Breast epithelium (tissue), 4 donors: ENCODE measurements around the gene MPPED1. TPM values are rescaled to one million over a fixed set of nuclear protein-coding genes. Genes with fewer than 3 reads are reported as not detected.

Experiments used
- DNase-seq, 2 donors: peaks; one replicate each; pipeline ENCODE4 v3.0.0-alpha.2; 2019; ENCODE audit warnings: low spot score in 2 of 2
- H3K27ac ChIP-seq, 2 donors: fragments of 200-600 bp; sonication (generic) in 1 of 2; one replicate each; pipeline ENCODE4 v1.5.1; 2016 to 2019; ENCODE audit warnings: mild to moderate bottlenecking in 1 of 2
- H3K27me3 ChIP-seq, 2 donors: fragments of 200-600 bp; sonication (generic) in 1 of 2; one replicate each; pipeline versions ENCODE4 v1.5.1 to v1.6.0; 2017 to 2019; ENCODE audit warnings: control low read depth in 1 of 2, mild to moderate bottlenecking in 1 of 2
- H3K36me3 ChIP-seq: fragments of 200-600 bp; one replicate; pipeline ENCODE4 v1.5.1; 2019
- H3K4me1 ChIP-seq, 2 donors: fragments of 200-600 bp; sonication (generic); one replicate each; pipeline ENCODE4 v1.5.1; 2016 to 2019; ENCODE audit warnings: control low read depth in 1 of 2
- H3K4me3 ChIP-seq, 3 donors: fragments of 200-600 bp; sonication (generic); 1 replicate in 2 of 3; 2 replicates in 1 of 3; pipeline ENCODE4 v1.5.1; 2016 to 2019; ENCODE audit warnings: mild to moderate bottlenecking in 3 of 3, moderate library complexity in 2 of 3
- H3K9me3 ChIP-seq, 2 donors: fragments of 200-600 bp; sonication (generic) in 1 of 2; one replicate each; pipeline ENCODE4 v1.5.1; 2016 to 2019; ENCODE audit warnings: control low read depth in 1 of 2
- CTCF ChIP-seq, 3 donors: fragments of 450-650 bp; IDR thresholded peaks; one replicate each; pipeline ENCODE4 v1.5.1; 2016 to 2017; ENCODE audit warnings: antibody characterized with exemption in 3 of 3, mild to moderate bottlenecking in 3 of 3, moderate library complexity in 3 of 3
- POLR2A ChIP-seq: fragments of 450-650 bp; IDR thresholded peaks from one replicate; pipeline ENCODE4 v1.6.1; 2016; ENCODE audit warnings: antibody characterized with exemption, mild to moderate bottlenecking, moderate library complexity
- POLR2AphosphoS5 ChIP-seq, 3 donors: sonication (generic); formaldehyde crosslinking; IDR thresholded peaks; one replicate each; pipeline ENCODE4 v1.6.1; 2017; ENCODE audit warnings: antibody characterized with exemption in 3 of 3
- intact Hi-C: fragments of 100-400 bp; cut with DNase I; formaldehyde crosslinking; loops from one replicate; pipeline ENCODE4 v1.15.1; 2023; ENCODE audit warnings: low total_unique reads
- total RNA-seq, 3 donors: library from RNA; depleted of rRNA; stranded (reverse); fragments of >200 nt; gene quantifications; one replicate each; pipeline ENCODE4 v1.1.0, GENCODE V29; 2016

MPPED1 gene
- total RNA-seq, 3 donors from 2014 or later: 0.29 TPM; not detected in 2

- Histone ChIP-seq H3K27ac (no peak overlapping the region), H3K27me3 (no peaks in the 10 kb centered on the region), H3K4me1 (no peaks in the 10 kb centered on the region), H3K4me3 (no peak overlapping the region), H3K36me3 (no peaks in the 10 kb centered on the region), H3K9me3 (no peaks in the 10 kb centered on the region)
- intact Hi-C loops: no loop called here
- TF ChIP-seq POLR2A: no peak
- TF ChIP-seq CTCF (IDR thresholded peaks at IDR 0.05): no peak
- no peak for TF ChIP-seq POLR2AphosphoS5 (IDR thresholded peaks at IDR 0.05)
- DNase-seq: no peak
Observed at GRCh38 chr22:43542681-43543521, 131.1 kb downstream of the MPPED1 start.

GRCh38 chr22:43543522-43544288, 131.9 kb downstream of the MPPED1 start:
- no peaks in the 10 kb centered on the region for H3K27me3 ChIP-seq
- no peaks in the 10 kb centered on the region for H3K4me1 ChIP-seq
- no peaks in the 10 kb centered on the region for H3K36me3 ChIP-seq
- H3K27ac ChIP-seq: no peak overlapping the region
- no peak overlapping the region for H3K4me3 ChIP-seq
- TF ChIP-seq POLR2A (no peak), CTCF (IDR thresholded peaks at IDR 0.05) (no peak), POLR2AphosphoS5 (IDR thresholded peaks at IDR 0.05) (no peak)
- H3K9me3 ChIP-seq: no peaks in the 10 kb centered on the region
- DNase-seq: no peak
- intact Hi-C loops: no loop called here

- intact Hi-C loops: no loop called here
- H3K27ac ChIP-seq: no peak overlapping the region
- H3K4me3 ChIP-seq: no peak overlapping the region
- no peaks in the 10 kb centered on the region for H3K27me3 ChIP-seq
- no peaks in the 10 kb centered on the region for H3K4me1 ChIP-seq
- H3K36me3 ChIP-seq: no peaks in the 10 kb centered on the region
- TF ChIP-seq POLR2A (no peak), CTCF (IDR thresholded peaks at IDR 0.05) (no peak), POLR2AphosphoS5 (IDR thresholded peaks at IDR 0.05) (no peak)
- DNase-seq: no peak
- no peaks in the 10 kb centered on the region for H3K9me3 ChIP-seq
Observed at GRCh38 chr22:43544289-43544673, 132.5 kb downstream of the MPPED1 start.

GRCh38 chr22:43546186-43546585, 134.4 kb downstream of the MPPED1 start:
- no peak for DNase-seq
- intact Hi-C loops: no loop called here

More at GRCh38 chr22:43546186-43546585, 134.4 kb downstream of the MPPED1 start:
- no peak overlapping the region for H3K4me3 ChIP-seq
- H3K27me3 ChIP-seq: no peaks in the 10 kb centered on the region
- TF ChIP-seq POLR2A (no peak), POLR2AphosphoS5 (IDR thresholded peaks at IDR 0.05) (no peak), CTCF (IDR thresholded peaks at IDR 0.05) (no peak)
- no peaks in the 10 kb centered on the region for H3K36me3 ChIP-seq
- H3K27ac ChIP-seq: no peak overlapping the region
- no peaks in the 10 kb centered on the region for H3K9me3 ChIP-seq
- H3K4me1 ChIP-seq: no peaks in the 10 kb centered on the region
